Measurements from ENCODE around the gene BABAM2. TPM values are rescaled to one million over a fixed set of nuclear protein-coding genes. Genes with fewer than 3 reads are reported as not detected.

Gene BABAM2
- total RNA-seq, 1 experiment from 2014 or later: 27.1 TPM

DNA sequence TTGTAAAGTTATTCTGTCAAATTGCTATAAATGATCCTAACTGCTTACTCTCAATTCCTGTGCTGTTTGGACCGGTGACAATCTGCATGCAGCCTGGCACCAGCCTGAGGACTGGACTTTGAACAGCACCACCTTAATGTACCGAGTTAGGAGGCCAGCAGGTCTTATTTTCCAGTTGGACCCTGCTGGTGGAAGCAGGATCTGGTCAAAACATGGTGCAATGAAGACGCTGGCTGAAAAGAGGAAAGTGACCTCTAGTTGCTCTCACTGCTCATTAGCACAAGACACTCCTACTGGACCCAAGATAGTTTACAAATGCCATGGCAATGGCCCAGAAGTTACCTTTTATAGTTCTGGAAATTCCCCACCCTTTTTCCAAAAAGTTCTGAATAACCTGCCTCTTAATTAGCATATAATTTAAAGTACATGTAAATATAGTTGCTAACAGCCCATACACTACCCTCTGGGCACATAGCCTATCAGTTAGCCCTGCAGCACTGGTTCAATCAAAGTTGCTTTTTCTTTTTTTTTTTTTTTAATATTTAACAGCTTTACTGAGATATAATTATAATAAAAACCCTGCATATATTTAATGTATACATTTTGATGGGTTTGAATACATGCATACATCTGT is 36.2 kb upstream of the BABAM2 start:
- H3K23ac ChIP-seq (ENCODE audit: insufficient read length, low read depth, low read length): no peak overlapping the region
- no peaks in the 10 kb centered on the region for H4K20me1 ChIP-seq (ENCODE audit: control insufficient read depth, insufficient read depth, insufficient read length)
- H2BK120ac ChIP-seq (ENCODE audit: low read depth, low read length, poor library complexity, severe bottlenecking): no peak overlapping the region
- no peaks in the 10 kb centered on the region for H3K79me2 ChIP-seq (ENCODE audit: insufficient read depth, low read length)
- Mint-ChIP-seq H3K27me3 (ENCODE audit: low read depth) (peaks cover 11% of the 10 kb centered on the region), H3K36me3 (ENCODE audit: insufficient read depth in 1 of 3, low read depth in 3 of 3) (no peaks in the 10 kb centered on the region; a peak in 3 of 7 replicates), H3K27ac (no peak overlapping the region), H3K4me3 (no peak overlapping the region), H3K9me3 (peaks cover 17 to 23% of the 10 kb centered on the region in 2 experiments), H3K4me1 (no peaks in the 10 kb centered on the region)
- no peak overlapping the region for H2BK20ac ChIP-seq (ENCODE audit: low read depth, low read length, poor library complexity, severe bottlenecking)
- no peak overlapping the region for H3K14ac ChIP-seq (ENCODE audit: insufficient read depth, low read length)
- H3K27ac ChIP-seq (ENCODE audit: insufficient read length, low read depth, low read length): no peak overlapping the region
- no peak for DNase-seq
- H3T11ph ChIP-seq (ENCODE audit: low read length): no peak overlapping the region
- no CpG with 5 or more reads among the region's 3 CpGs for WGBS (ENCODE audit: extremely low coverage, insufficient read length, low lambda C conversion rate)
- no peak overlapping the region for H2BK15ac ChIP-seq (ENCODE audit: low read depth, low read length)
- H2BK5ac ChIP-seq (ENCODE audit: insufficient read length, low read length): no peak overlapping the region
- H4K5ac ChIP-seq (ENCODE audit: insufficient read length, low read depth, low read length): no peak overlapping the region
- no peaks in the 10 kb centered on the region for H3K9me3 ChIP-seq (ENCODE audit: control insufficient read depth, low read depth, low read length)
- no peak overlapping the region for H3K18ac ChIP-seq (ENCODE audit: insufficient read length, low read depth, low read length)
- H3K27me3 ChIP-seq (ENCODE audit: insufficient read depth, low read length): no peaks in the 10 kb centered on the region
- no peak overlapping the region for H3K4me2 ChIP-seq (ENCODE audit: insufficient read depth, insufficient read length, low read length)
- H2BK12ac ChIP-seq (ENCODE audit: insufficient read length, low read depth, low read length): no peak overlapping the region
- H2AFZ ChIP-seq (ENCODE audit: low read length): no peak overlapping the region
- no peaks in the 10 kb centered on the region for H3K79me1 ChIP-seq (ENCODE audit: insufficient read depth, low read depth, low read length, poor library complexity, severe bottlenecking)
- H3K56ac ChIP-seq (ENCODE audit: insufficient read length, low read depth, low read length): no peak overlapping the region
- H3K4me1 ChIP-seq (ENCODE audit: insufficient read depth, low read length): no peaks in the 10 kb centered on the region
- TF ChIP-seq, protein P1, sequence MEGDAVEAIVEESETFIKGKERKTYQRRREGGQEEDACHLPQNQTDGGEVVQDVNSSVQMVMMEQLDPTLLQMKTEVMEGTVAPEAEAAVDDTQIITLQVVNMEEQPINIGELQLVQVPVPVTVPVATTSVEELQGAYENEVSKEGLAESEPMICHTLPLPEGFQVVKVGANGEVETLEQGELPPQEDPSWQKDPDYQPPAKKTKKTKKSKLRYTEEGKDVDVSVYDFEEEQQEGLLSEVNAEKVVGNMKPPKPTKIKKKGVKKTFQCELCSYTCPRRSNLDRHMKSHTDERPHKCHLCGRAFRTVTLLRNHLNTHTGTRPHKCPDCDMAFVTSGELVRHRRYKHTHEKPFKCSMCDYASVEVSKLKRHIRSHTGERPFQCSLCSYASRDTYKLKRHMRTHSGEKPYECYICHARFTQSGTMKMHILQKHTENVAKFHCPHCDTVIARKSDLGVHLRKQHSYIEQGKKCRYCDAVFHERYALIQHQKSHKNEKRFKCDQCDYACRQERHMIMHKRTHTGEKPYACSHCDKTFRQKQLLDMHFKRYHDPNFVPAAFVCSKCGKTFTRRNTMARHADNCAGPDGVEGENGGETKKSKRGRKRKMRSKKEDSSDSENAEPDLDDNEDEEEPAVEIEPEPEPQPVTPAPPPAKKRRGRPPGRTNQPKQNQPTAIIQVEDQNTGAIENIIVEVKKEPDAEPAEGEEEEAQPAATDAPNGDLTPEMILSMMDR (conservative IDR thresholded peaks at IDR 0.05): no peak
- H3K23me2 ChIP-seq (ENCODE audit: insufficient read length, low read depth, low read length, poor library complexity, severe bottlenecking): no peaks in the 10 kb centered on the region
- H2AK5ac ChIP-seq (ENCODE audit: insufficient read length, low read length): no peak overlapping the region
- H4K91ac ChIP-seq (ENCODE audit: insufficient read length, low read depth, low read length): no peak overlapping the region
- no peak overlapping the region for H3K9ac ChIP-seq (ENCODE audit: extremely low read depth, insufficient read length, low read length)
- H4K8ac ChIP-seq (replicated peaks; ENCODE audit: insufficient read length, low read depth, low read length): no peak overlapping the region
- H3K4ac ChIP-seq (ENCODE audit: low read depth, low read length): no peak overlapping the region

All from H9 (cell line).